DND-41 (cell line): ENCODE data around the gene POLR2E.

Experiments
- ATAC-seq: fragments of 200-7000 bp; cut with Tn5 transposase; 3 replicates; pipeline ENCODE4 v1.9.1; 2021; ENCODE audit warnings: low read depth; ENCODE audit not compliant: insufficient read depth
- DNase-seq: peaks from one replicate; pipeline ENCODE4 v3.0.0-alpha.2; 2020
- H2AFZ ChIP-seq: 2 replicates; pipeline ENCODE4 v1.6.0; 2012; ENCODE audit warnings: low read depth, low read length
- H3K27ac ChIP-seq: 2 replicates; pipeline ENCODE4 v1.5.1; 2012; ENCODE audit warnings: low read length, inconsistent platforms
- H3K27me3 ChIP-seq: fragments of 200-600 bp; sonication (generic); 2 replicates; pipeline ENCODE4 v1.6.0; 2012; ENCODE audit warnings: low read length, mild to moderate bottlenecking, inconsistent platforms; ENCODE audit not compliant: insufficient read depth, poor library complexity
- H3K36me3 ChIP-seq: 2 replicates; pipeline ENCODE4 v1.5.1; 2012; ENCODE audit warnings: low read length, inconsistent platforms; ENCODE audit not compliant: insufficient read depth
- H3K4me1 ChIP-seq: 2 replicates; pipeline ENCODE4 v1.5.1; 2012; ENCODE audit warnings: mild to moderate bottlenecking, low read length; ENCODE audit not compliant: insufficient read depth
- H3K4me2 ChIP-seq: 2 replicates; pipeline ENCODE4 v1.6.0; 2012; ENCODE audit warnings: mild to moderate bottlenecking, moderate library complexity, low read length, inconsistent platforms; ENCODE audit not compliant: insufficient read depth
- H3K4me3 ChIP-seq, 2 experiments: fragments of 200-600 bp in 1 of 2; shearing (Covaris generic) in 1 of 2; 2 replicates each; pipeline ENCODE4 v1.5.1; 2012 to 2016; ENCODE audit warnings: inconsistent platforms in 2 of 2, low read length in 2 of 2, mild to moderate bottlenecking in 2 of 2, low read depth in 1 of 2, moderate library complexity in 1 of 2
- H3K79me2 ChIP-seq: 2 replicates; pipeline ENCODE4 v1.6.0; 2012; ENCODE audit warnings: low read length, inconsistent platforms; ENCODE audit not compliant: insufficient read depth
- H3K9ac ChIP-seq: 2 replicates; pipeline ENCODE4 v1.6.0; 2012; ENCODE audit warnings: low read depth, mild to moderate bottlenecking, inconsistent platforms, low read length, moderate library complexity
- H3K9me3 ChIP-seq: 2 replicates; pipeline ENCODE4 v1.5.1; 2012; ENCODE audit warnings: low read length, moderate library complexity, mild to moderate bottlenecking, inconsistent platforms; ENCODE audit not compliant: insufficient read depth, severe bottlenecking
- H4K20me1 ChIP-seq: 2 replicates; pipeline ENCODE4 v1.6.0; 2012; ENCODE audit warnings: low read length; ENCODE audit not compliant: insufficient read depth
- EZH2 ChIP-seq: IDR thresholded peaks from 3 replicates; pipeline ENCODE4 v1.6.1; 2012; ENCODE audit warnings: borderline replicate concordance, low read depth, mild to moderate bottlenecking, moderate library complexity, low read length, inconsistent platforms; ENCODE audit not compliant: severe bottlenecking
- TF ChIP-seq, protein P1 (sequence below): IDR thresholded peaks from 2 replicates; pipeline ENCODE4 v1.5.1; 2012; ENCODE audit warnings: borderline replicate concordance, low read length, moderate library complexity, mild to moderate bottlenecking; ENCODE audit not compliant: poor library complexity, severe bottlenecking; ENCODE audit errors: extremely low read depth

The POLR2E gene

DNA sequence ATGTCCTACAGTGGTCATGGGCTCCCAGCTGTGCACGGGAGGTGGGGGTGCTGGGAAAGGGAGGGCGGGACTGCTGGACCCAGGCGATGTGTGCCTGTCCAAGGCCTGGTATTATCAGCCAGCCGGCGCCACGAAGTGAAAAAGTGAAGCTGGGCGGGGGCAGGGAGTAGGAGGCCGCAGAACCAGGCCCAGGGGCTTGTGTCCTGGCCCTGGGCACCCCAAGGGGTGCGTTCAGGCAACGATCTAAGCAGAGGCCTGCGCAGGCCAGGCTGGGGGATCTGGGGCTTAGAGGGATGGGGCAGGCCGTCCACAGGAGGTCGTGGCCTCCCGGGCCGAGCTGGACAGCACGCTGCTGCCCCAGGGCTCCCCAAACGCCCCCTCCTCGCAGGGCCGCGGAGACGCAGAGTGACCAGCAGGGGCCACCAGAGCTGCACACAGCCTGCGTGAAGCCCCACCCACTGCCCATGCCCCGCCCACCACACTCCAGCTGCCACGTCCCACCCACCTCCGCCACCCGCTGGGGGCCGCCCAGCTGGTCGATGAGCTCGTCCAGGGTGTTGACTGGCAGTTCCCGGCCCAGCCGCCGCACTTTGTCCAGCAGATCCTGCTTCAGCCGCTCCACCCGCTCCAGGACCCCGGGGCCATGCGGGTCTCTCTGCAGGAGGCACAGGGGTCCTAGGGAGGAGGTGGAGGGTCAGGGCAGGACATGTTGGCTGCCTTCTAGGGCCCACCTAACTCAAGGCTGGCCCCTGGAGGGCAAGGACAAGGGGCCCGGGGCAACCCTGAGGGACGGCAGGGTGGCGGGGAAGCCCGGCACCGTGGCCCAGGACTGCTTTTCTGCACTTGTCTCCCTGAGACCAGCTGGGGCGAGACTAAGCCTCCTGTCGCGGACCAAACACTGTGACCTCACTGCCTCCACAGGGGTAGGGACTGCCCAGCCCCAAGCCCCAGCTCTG lies 18.1 kb upstream of the POLR2E start:
- TF ChIP-seq, protein P1, sequence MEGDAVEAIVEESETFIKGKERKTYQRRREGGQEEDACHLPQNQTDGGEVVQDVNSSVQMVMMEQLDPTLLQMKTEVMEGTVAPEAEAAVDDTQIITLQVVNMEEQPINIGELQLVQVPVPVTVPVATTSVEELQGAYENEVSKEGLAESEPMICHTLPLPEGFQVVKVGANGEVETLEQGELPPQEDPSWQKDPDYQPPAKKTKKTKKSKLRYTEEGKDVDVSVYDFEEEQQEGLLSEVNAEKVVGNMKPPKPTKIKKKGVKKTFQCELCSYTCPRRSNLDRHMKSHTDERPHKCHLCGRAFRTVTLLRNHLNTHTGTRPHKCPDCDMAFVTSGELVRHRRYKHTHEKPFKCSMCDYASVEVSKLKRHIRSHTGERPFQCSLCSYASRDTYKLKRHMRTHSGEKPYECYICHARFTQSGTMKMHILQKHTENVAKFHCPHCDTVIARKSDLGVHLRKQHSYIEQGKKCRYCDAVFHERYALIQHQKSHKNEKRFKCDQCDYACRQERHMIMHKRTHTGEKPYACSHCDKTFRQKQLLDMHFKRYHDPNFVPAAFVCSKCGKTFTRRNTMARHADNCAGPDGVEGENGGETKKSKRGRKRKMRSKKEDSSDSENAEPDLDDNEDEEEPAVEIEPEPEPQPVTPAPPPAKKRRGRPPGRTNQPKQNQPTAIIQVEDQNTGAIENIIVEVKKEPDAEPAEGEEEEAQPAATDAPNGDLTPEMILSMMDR: peak; percentile 81
- TF ChIP-seq EZH2: no peak
- H3K36me3 ChIP-seq: peaks cover 64% of the 10 kb centered on the region
- no peak overlapping the region for H3K4me2 ChIP-seq
- H3K27ac ChIP-seq: peak overlapping the region; percentile 30; the same call in 1 of the 2 replicates
- H3K4me1 ChIP-seq: no peaks in the 10 kb centered on the region
- peak; percentile 84 for DNase-seq
- H3K27me3 ChIP-seq: no peaks in the 10 kb centered on the region
- peaks cover 4% of the 10 kb centered on the region for H4K20me1 ChIP-seq
- no peak overlapping the region for H3K4me3 ChIP-seq
- no peak overlapping the region for H2AFZ ChIP-seq
- ATAC-seq: peak; percentile 77
- no peaks in the 10 kb centered on the region for H3K9me3 ChIP-seq
- no peaks in the 10 kb centered on the region for H3K79me2 ChIP-seq
- no peak overlapping the region for H3K9ac ChIP-seq

DNA sequence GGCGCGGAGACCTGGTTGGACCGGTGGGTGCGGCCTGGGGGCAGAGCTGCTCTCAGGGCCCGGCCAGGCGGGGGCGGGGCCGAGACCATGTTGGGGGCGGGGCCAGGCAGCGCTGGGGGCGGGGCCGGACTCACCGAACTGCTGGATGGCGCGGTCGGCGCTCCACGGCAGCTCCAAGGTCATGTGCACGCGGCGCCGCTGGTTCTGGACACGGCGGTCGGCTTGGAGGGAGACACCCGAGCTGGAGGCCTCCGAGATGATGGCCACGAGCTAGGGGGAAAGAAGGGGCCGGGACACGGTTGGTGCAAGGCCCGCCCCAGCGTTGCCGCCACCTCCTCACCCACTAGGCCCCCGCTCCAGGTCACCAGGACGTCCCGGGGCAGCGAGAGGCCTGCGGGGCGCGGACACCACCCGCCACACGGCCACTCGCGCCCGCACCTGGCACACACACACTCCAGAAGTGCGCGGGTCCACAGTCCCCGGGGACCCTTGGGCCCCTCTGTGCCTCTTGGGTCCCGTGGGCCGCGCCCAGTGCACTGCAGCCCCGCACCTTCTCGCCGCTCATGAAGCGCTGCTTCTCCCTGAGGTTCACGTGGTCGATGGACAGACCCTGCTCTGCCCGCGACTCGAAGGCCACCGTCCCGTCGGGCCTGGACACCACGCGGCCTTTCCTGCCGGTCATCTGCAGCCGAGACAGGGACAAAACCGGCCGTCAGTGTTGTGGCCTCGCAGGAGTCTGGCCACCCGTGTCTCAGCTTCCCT lies 17.3 kb upstream of the POLR2E start:
- H3K9ac ChIP-seq: no peak overlapping the region
- H3K36me3 ChIP-seq: peaks cover 62% of the 10 kb centered on the region
- no peaks in the 10 kb centered on the region for H3K79me2 ChIP-seq
- no peaks in the 10 kb centered on the region for H3K4me1 ChIP-seq
- H2AFZ ChIP-seq: no peak overlapping the region
- TF ChIP-seq, protein P1: no peak
- no peak for TF ChIP-seq EZH2
- no peak overlapping the region for H3K4me2 ChIP-seq
- H4K20me1 ChIP-seq: peaks cover 4% of the 10 kb centered on the region
- H3K9me3 ChIP-seq: no peaks in the 10 kb centered on the region
- DNase-seq: no peak
- H3K4me3 ChIP-seq: no peak overlapping the region
- H3K27me3 ChIP-seq: no peaks in the 10 kb centered on the region
- ATAC-seq: no peak
- no peak overlapping the region for H3K27ac ChIP-seq

DNA sequence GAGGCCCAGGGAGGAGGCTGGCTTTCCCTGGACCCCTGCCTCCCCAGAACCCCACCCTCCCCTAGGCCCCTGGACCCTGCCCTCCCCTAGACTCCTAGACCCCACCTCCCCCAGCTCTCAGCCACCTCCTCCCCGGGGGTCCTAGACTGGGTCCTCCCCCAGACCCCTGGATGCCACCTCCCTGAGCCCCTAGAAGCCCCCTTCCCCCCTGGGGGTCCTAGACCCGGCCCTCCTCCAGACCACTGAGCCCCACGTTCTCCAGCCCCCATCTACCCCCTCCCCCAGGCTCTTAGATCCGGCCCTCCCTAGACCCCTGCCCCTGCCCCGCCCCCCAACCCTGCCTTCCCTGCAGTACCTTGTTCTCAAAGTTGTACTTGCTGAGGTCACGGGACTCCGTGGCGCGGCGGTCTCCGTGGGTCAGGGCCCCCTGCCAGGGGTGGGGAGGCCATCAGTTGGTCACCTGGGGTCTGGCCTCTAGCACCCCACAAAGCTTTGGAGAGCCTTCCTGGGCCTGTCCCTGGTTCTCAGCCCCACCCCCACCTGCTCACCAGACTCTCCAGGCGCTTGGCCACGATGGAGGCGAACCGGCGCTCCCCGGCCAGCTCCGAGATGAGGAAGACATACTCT lies 16.6 kb upstream of the POLR2E start:
- no peak for ATAC-seq

More for the DNA sequence above, 16.6 kb upstream of the POLR2E start:
- Histone ChIP-seq H2AFZ (no peak overlapping the region), H3K4me2 (no peak overlapping the region), H3K4me3 (no peak overlapping the region), H3K4me1 (0 out of 2 replicates have a peak, but pooled peaks cover 2% of the 10 kb centered on the region), H3K36me3 (peaks cover 62% of the 10 kb centered on the region), H3K9me3 (no peaks in the 10 kb centered on the region), H3K9ac (no peak overlapping the region), H3K27ac (no peak overlapping the region), H3K27me3 (no peaks in the 10 kb centered on the region), H3K79me2 (peaks cover 2% of the 10 kb centered on the region; the same call in 1 of the 2 replicates), H4K20me1 (peaks cover 11% of the 10 kb centered on the region)
- DNase-seq: no peak
- TF ChIP-seq, protein P1: no peak
- no peak for TF ChIP-seq EZH2
